ENCODE measurements around the gene GRK5. TPM values are rescaled to one million over a fixed set of nuclear protein-coding genes. Genes with fewer than 3 reads are reported as not detected.

The GRK5 gene
- total RNA-seq, 1 experiment from 2014 or later, result 4.5 TPM

DNA sequence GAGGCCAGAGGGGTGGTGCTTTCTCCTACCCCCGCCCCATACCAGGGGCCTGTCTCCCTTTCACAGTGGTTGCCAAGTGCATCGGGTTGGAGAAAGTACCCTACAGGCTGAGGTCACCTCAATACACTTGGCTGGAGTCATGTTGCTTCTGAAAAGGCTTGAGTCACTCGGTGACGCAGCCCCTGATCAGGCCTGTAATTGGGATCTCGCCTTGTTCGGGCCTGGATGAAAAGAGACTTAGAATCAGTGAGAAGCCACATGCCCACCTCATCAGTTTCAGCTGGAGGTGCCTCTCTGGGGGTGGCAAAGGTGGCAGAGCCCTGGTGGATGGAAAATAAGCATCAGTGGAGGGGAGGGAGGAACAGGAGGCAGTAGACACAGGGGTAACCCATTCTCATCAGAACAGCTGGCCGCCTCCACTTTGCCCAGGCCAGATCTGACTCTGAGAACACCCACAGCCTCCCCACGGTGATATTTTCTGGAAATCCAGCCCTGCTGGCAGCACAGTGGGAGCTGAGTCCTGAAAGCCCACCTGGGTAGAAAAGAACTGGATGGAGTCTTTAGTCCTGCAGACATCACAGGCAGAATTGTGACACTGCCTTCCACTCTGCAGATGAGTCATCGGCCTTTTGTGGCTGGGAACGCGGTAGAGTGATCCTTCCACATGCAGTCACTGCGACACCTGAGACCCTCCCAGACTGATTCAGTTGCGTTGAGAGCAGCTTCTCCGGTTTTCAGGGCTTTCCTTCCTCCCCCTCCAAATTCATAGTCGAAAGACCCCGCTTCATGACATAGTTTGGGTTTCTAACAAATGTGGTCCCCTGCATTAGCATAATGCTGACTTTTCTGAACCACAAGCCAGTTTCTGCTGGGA, 108.0 kb downstream of the GRK5 start:
- H3K27ac ChIP-seq (ENCODE audit: low read length), result peak overlapping the region; percentile 100
- H3F3A ChIP-seq (ENCODE audit: low read length, unreplicated experiment), result no peaks in the 10 kb centered on the region
- ChIA-PET POLR2A (ENCODE audit: unreplicated experiment) (no interaction called here), CTCF (no interaction called here)
- intact Hi-C loops (cut with micrococcal nuclease), result no loop called here
- H3K79me2 ChIP-seq (ENCODE audit: low read length), result no peaks in the 10 kb centered on the region
- peak; percentile 85 for ATAC-seq
- no peaks in the 10 kb centered on the region for H3K36me3 ChIP-seq (ENCODE audit: low read depth, low read length)
- peak overlapping the region; percentile 98 for H3K9ac ChIP-seq (ENCODE audit: low read length)
- H3K9me2 ChIP-seq (replicated peaks; ENCODE audit: low read length), result no peaks in the 10 kb centered on the region
- peak; percentile 86 for DNase-seq
- BruUV-seq (replicated peaks), result no TSS peak
- H2AFZ ChIP-seq (ENCODE audit: low read length), result peak overlapping the region; percentile 46; the same call in 1 of the 2 replicates
- no peaks in the 10 kb centered on the region for H3K27me3 ChIP-seq (ENCODE audit: low read length)
- H3K4me3 ChIP-seq (ENCODE audit: low read length), result peak overlapping the region; percentile 34; the same call in 1 of the 2 replicates
- peaks cover 57% of the 10 kb centered on the region for H3K4me1 ChIP-seq (ENCODE audit: insufficient read depth, low read length)
- H4K20me1 ChIP-seq (ENCODE audit: low read length), result no peaks in the 10 kb centered on the region
- no peaks in the 10 kb centered on the region for H3K9me3 ChIP-seq (ENCODE audit: low read length)
- peak overlapping the region; percentile 83 for H3K4me2 ChIP-seq (ENCODE audit: low read length)
- no peak for TF ChIP-seq EZH2phosphoT487 (IDR thresholded peaks at IDR 0.05; ENCODE audit: borderline replicate concordance, low read length)
- TF ChIP-seq, protein P1, sequence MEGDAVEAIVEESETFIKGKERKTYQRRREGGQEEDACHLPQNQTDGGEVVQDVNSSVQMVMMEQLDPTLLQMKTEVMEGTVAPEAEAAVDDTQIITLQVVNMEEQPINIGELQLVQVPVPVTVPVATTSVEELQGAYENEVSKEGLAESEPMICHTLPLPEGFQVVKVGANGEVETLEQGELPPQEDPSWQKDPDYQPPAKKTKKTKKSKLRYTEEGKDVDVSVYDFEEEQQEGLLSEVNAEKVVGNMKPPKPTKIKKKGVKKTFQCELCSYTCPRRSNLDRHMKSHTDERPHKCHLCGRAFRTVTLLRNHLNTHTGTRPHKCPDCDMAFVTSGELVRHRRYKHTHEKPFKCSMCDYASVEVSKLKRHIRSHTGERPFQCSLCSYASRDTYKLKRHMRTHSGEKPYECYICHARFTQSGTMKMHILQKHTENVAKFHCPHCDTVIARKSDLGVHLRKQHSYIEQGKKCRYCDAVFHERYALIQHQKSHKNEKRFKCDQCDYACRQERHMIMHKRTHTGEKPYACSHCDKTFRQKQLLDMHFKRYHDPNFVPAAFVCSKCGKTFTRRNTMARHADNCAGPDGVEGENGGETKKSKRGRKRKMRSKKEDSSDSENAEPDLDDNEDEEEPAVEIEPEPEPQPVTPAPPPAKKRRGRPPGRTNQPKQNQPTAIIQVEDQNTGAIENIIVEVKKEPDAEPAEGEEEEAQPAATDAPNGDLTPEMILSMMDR (conservative IDR thresholded peaks at IDR 0.05; ENCODE audit: low read depth, low read length), result no peak
- no peak for TF ChIP-seq EZH2 (IDR thresholded peaks at IDR 0.05; ENCODE audit: low read length, unreplicated experiment)

DNA sequence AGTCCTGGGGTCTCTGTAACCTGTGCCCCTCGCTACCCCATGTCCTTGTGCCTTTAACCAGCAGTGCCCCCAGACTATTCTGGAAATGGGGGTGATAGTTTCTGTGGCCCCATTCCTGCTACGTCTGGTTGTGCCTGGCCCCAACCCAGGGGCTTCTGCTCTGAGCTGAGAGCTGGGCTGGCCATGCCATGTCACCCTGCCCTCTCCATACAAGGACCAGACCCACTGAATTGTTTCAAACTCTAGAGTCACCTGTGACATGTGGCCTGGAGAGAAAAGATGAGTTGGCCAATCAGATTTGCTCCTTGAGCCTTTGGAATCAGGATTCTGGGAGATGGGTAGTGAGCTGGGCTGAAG, 108.6 kb downstream of the GRK5 start:
- no peaks in the 10 kb centered on the region for H3K9me3 ChIP-seq (ENCODE audit: low read length)
- H3K4me1 ChIP-seq (ENCODE audit: insufficient read depth, low read length), result peaks cover 57% of the 10 kb centered on the region
- ChIA-PET POLR2A (ENCODE audit: unreplicated experiment) (no interaction called here), CTCF (no interaction called here)
- no peaks in the 10 kb centered on the region for H3K9me2 ChIP-seq (replicated peaks; ENCODE audit: low read length)
- H3K4me3 ChIP-seq (ENCODE audit: low read length), result no peak overlapping the region
- TF ChIP-seq, protein P1 (conservative IDR thresholded peaks at IDR 0.05; ENCODE audit: low read depth, low read length), result no peak
- TF ChIP-seq EZH2phosphoT487 (IDR thresholded peaks at IDR 0.05; ENCODE audit: borderline replicate concordance, low read length), result no peak
- no peak for TF ChIP-seq EZH2 (IDR thresholded peaks at IDR 0.05; ENCODE audit: low read length, unreplicated experiment)
- BruUV-seq (replicated peaks), result no TSS peak
- H3K27ac ChIP-seq (ENCODE audit: low read length), result peak overlapping the region; percentile 100
- intact Hi-C loops (cut with micrococcal nuclease), result no loop called here
- H3K9ac ChIP-seq (ENCODE audit: low read length), result peak overlapping the region; percentile 98
- H2AFZ ChIP-seq (ENCODE audit: low read length), result no peak overlapping the region
- H3K27me3 ChIP-seq (ENCODE audit: low read length), result no peaks in the 10 kb centered on the region
- ATAC-seq, result no peak
- no peaks in the 10 kb centered on the region for H4K20me1 ChIP-seq (ENCODE audit: low read length)
- no peaks in the 10 kb centered on the region for H3K36me3 ChIP-seq (ENCODE audit: low read depth, low read length)
- no peaks in the 10 kb centered on the region for H3F3A ChIP-seq (ENCODE audit: low read length, unreplicated experiment)
- no peak for DNase-seq
- H3K79me2 ChIP-seq (ENCODE audit: low read length), result no peaks in the 10 kb centered on the region
- H3K4me2 ChIP-seq (ENCODE audit: low read length), result peak overlapping the region; percentile 83

DNA sequence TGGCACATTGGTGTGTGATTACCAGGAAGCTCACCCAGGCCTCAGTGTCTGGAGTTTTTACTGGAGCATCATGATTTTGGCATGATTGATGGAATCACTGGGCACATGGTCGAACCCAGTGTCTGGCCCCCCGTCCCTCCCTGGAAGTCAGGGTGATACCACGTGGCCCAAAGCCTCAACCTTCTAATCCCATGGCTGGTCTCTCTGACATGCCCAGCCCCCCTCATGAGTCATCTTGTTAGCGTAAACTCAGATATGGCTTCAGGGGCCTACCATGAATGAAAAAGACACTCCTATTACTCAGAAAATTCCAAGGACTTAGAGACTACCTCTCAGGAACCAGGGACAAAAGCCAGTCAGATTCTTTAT, 109.3 kb downstream of the GRK5 start:
- Histone ChIP-seq H4K20me1 (ENCODE audit: low read length) (no peaks in the 10 kb centered on the region), H3K36me3 (ENCODE audit: low read depth, low read length) (no peaks in the 10 kb centered on the region), H3K79me2 (ENCODE audit: low read length) (no peaks in the 10 kb centered on the region), H3K9ac (ENCODE audit: low read length) (peak overlapping the region; percentile 98), H3K27me3 (ENCODE audit: low read length) (no peaks in the 10 kb centered on the region), H3F3A (ENCODE audit: low read length, unreplicated experiment) (no peaks in the 10 kb centered on the region), H3K4me3 (ENCODE audit: low read length) (no peak overlapping the region; the same call in 1 of the 2 replicates), H3K27ac (ENCODE audit: low read length) (peak overlapping the region; percentile 100), H3K4me2 (ENCODE audit: low read length) (peak overlapping the region; percentile 73), H3K9me2 (replicated peaks; ENCODE audit: low read length) (no peaks in the 10 kb centered on the region), H3K9me3 (ENCODE audit: low read length) (no peaks in the 10 kb centered on the region), H3K4me1 (ENCODE audit: insufficient read depth, low read length) (peaks cover 57% of the 10 kb centered on the region), H2AFZ (ENCODE audit: low read length) (0 out of 2 replicates have a peak overlapping the region, but pooled peaks have one; percentile 43)
- ChIA-PET CTCF (no interaction called here), POLR2A (ENCODE audit: unreplicated experiment) (no interaction called here)
- no TSS peak for BruUV-seq (replicated peaks)
- intact Hi-C loops (cut with micrococcal nuclease), result no loop called here
- TF ChIP-seq EZH2phosphoT487 (IDR thresholded peaks at IDR 0.05; ENCODE audit: borderline replicate concordance, low read length) (no peak), EZH2 (IDR thresholded peaks at IDR 0.05; ENCODE audit: low read length, unreplicated experiment) (no peak)
- TF ChIP-seq, protein P1 (conservative IDR thresholded peaks at IDR 0.05; ENCODE audit: low read depth, low read length), result no peak
- DNase-seq, result peak; percentile 73
- ATAC-seq, result peak; percentile 37
